AG04449 (cell line): ENCODE data around the gene PSMA5.

ENCODE experiments used
- CTCF ChIA-PET: fragments of 350-600 bp; formaldehyde crosslinking; extraction: SDS; loops from one replicate; lab custom pipeline; 2021; ENCODE audit warnings: antibody characterized with exemption; lab: Yijun Ruan, JAX
- POLR2A ChIA-PET: fragments of 400-600, 350-600 bp; formaldehyde crosslinking; extraction: SDS; loops from one replicate; lab custom pipeline; 2020; ENCODE audit warnings: antibody characterized with exemption, inconsistent platforms; lab: Yijun Ruan, JAX
- DNase-seq: peaks from one replicate; pipeline ENCODE4 v3.0.0-alpha.2; 2010; ENCODE audit warnings: low read depth, low spot score
- H3K4me3 ChIP-seq: 2 replicates; pipeline ENCODE4 v1.5.1; 2011; ENCODE audit warnings: low read depth, mild to moderate bottlenecking, control low read depth, low read length
- TF ChIP-seq, protein P1 (sequence below): IDR thresholded peaks from one replicate; pipeline ENCODE4 v1.5.1; 2011; ENCODE audit warnings: mild to moderate bottlenecking, moderate library complexity, low read length, control low read depth, inconsistent platforms; ENCODE audit not compliant: insufficient read depth; ENCODE audit errors: missing control alignments

Gene PSMA5

DNA sequence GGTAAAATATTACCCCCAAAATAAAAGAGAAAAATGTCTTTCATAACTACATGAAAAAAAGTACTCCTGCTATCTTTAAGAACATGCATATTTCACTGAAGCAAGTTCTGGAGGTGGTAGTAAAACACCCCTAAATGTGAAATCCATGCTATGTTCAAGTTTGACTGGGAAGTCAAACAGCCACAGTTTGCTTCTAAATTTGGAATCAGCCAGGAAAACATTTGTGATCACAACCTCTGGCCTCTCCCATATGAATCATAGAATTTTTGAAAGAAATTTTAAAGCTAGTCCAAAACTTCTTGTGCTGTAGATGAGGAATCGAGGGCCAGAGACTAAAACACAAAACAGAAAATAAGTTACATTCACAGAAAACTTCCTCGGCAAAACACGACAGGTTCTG is 35.1 kb downstream of the PSMA5 start:
- no peak overlapping the region for H3K4me3 ChIP-seq
- TF ChIP-seq, protein P1, sequence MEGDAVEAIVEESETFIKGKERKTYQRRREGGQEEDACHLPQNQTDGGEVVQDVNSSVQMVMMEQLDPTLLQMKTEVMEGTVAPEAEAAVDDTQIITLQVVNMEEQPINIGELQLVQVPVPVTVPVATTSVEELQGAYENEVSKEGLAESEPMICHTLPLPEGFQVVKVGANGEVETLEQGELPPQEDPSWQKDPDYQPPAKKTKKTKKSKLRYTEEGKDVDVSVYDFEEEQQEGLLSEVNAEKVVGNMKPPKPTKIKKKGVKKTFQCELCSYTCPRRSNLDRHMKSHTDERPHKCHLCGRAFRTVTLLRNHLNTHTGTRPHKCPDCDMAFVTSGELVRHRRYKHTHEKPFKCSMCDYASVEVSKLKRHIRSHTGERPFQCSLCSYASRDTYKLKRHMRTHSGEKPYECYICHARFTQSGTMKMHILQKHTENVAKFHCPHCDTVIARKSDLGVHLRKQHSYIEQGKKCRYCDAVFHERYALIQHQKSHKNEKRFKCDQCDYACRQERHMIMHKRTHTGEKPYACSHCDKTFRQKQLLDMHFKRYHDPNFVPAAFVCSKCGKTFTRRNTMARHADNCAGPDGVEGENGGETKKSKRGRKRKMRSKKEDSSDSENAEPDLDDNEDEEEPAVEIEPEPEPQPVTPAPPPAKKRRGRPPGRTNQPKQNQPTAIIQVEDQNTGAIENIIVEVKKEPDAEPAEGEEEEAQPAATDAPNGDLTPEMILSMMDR = no peak
- no peak for DNase-seq
- CTCF ChIA-PET = interaction anchor here (0.6 to 6.6 kb wide), 8 partner anchors 9 to 278 kb away, joined by 3 to 38 read pairs (median 14); partner anchors contain the start of gene ELAPOR1
- POLR2A ChIA-PET = interaction anchor here (1.0 to 1.4 kb wide), 3 partner anchors 12 to 93 kb away, joined by 3 to 4 read pairs (median 4); no protein-coding TSS in a partner anchor

- POLR2A ChIA-PET = interaction anchor here (0.5 kb wide), 1 partner anchor 29 kb away, joined by 3 read pairs; no protein-coding TSS in a partner anchor
- no peak overlapping the region for H3K4me3 ChIP-seq
- CTCF ChIA-PET = interaction anchor here (0.9 to 6.6 kb wide), 9 partner anchors 9 to 276 kb away, joined by 3 to 38 read pairs (median 6); partner anchors contain the start of gene ELAPOR1
- TF ChIP-seq, protein P1 = no peak
- no peak for DNase-seq
Measured at GRCh38 chr1:109389638-109390341, 36.5 kb downstream of the PSMA5 start.

DNA sequence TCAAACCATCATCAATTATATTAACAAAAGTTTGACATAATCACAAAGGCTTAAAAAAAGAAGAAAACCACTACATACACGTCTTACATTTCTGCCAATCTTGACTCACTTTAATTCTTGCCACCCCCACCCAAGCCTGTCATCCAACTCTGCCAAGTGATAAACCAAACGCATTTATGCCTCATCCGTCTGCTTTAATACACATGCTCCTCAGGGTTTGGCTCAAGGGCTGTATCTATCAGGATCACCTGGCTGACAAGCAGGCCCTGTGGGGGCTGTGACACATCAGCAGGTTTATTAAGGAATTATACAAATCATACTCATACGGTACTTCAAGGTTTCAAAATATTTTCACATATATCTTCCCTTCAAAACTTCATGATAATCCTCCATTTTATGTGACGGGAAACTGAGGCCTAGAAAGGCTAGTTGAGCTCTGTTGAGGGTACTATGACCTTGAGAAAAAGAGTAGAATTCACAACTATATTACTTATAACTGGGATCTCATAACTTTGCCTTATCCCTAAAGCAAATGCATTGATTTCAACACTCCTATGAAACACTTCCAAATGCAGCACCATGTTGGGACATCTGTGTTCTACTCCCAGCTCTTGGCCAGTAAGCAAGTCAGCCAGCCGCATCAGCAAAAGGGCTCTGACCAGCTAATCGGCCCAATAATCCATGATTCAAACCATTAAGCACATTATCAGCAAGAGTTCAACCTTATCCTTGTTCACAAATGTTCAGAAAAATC is 37.2 kb downstream of the PSMA5 start:
- ChIA-PET POLR2A (no interaction called here), CTCF (interaction anchor here (0.9 to 6.6 kb wide), 6 partner anchors 8 to 188 kb away, joined by 3 to 38 read pairs (median 12); no protein-coding TSS in a partner anchor)
- TF ChIP-seq, protein P1 = no peak
- DNase-seq = no peak
- H3K4me3 ChIP-seq = no peak overlapping the region

DNA sequence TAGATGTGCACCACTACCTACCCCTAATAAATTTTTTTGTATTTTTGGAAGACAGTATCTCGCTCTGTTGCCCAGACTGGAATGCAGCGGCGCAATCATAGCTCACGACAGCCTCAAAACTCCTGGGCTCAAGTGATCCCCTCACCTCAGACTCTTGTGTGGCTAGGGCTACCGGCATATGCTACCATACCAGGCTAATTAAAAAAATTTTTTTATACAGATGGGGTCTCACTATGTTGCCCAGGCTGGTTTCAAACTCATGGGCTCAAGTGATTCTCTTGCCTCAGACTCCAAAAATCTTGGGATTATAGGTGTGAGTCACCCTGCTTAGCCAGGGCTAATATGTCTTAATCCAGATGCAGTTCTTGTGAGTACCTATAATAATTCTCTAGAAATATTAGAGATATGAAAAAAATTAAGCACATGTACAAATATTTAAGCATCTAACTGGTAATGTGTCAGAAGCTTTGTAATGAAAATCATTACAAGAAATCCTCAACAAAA is 38.0 kb downstream of the PSMA5 start:
- ChIA-PET POLR2A (no interaction called here), CTCF (interaction anchor here (1.5 to 6.6 kb wide), 4 partner anchors 12 to 144 kb away, joined by 5 to 38 read pairs (median 14); no protein-coding TSS in a partner anchor)
- no peak for DNase-seq
- TF ChIP-seq, protein P1 = no peak
- H3K4me3 ChIP-seq = no peak overlapping the region

GRCh38 chr1:109386054-109386717 is 40.1 kb downstream of the PSMA5 start:
- TF ChIP-seq, protein P1 = no peak
- no peak for DNase-seq
- ChIA-PET CTCF (interaction anchor here (1.2 to 2.3 kb wide), 3 partner anchors 109 to 147 kb away, joined by 3 to 5 read pairs (median 4); no protein-coding TSS in a partner anchor), POLR2A (no interaction called here)
- H3K4me3 ChIP-seq = no peak overlapping the region
